Activated T-helper 17 cell treated with anti-CD3 and anti-CD28 coated beads, Interleukin-2, amount 50 U/mL, for 72 hours (primary cell): ENCODE results near the gene SLC34A1. TPM values are rescaled to one million over a fixed set of nuclear protein-coding genes. Genes with fewer than 3 reads are reported as not detected.
A peak's percentile ranks its signal among the peaks of the same experiment; 100 is the strongest.
"Not testable (repeated sequence)": the region's sequence is repeated elsewhere in the genome, so short reads cannot be mapped to it uniquely, and the experiment has no call there.

ENCODE experiments used
- ATAC-seq: fragments of 150-1000 bp; cut with Tn5 transposase; replicated peaks from 2 replicates; pipeline ENCODE4 v1.10.0; 2021; ENCODE audit warnings: mild to moderate bottlenecking, moderate library complexity
- H3K27ac Mint-ChIP-seq: one replicate; pipeline ENCODE4 v1.8.0; 2022; ENCODE audit warnings: mixed read lengths
- H3K27me3 Mint-ChIP-seq: one replicate; pipeline ENCODE4 v1.8.0; 2022; ENCODE audit warnings: mixed read lengths
- H3K36me3 Mint-ChIP-seq: one replicate; pipeline ENCODE4 v1.8.0; 2022; ENCODE audit warnings: low read depth, mild to moderate bottlenecking, mixed read lengths
- H3K4me1 Mint-ChIP-seq: one replicate; pipeline ENCODE4 v1.8.0; 2022; ENCODE audit warnings: mixed read lengths
- H3K4me3 Mint-ChIP-seq: one replicate; pipeline ENCODE4 v1.8.0; 2022; ENCODE audit warnings: mild to moderate bottlenecking, mixed read lengths
- H3K9me3 Mint-ChIP-seq: one replicate; pipeline ENCODE4 v1.8.0; 2022; ENCODE audit warnings: mixed read lengths
- total RNA-seq, 2 donors: library from RNA; stranded (reverse); gene quantifications; one replicate each; pipeline ENCODE4 v1.2.3, GENCODE V29; 2022

The SLC34A1 gene
- total RNA-seq, 2 donors from 2014 or later = 0.56 to 1.1 TPM

DNA sequence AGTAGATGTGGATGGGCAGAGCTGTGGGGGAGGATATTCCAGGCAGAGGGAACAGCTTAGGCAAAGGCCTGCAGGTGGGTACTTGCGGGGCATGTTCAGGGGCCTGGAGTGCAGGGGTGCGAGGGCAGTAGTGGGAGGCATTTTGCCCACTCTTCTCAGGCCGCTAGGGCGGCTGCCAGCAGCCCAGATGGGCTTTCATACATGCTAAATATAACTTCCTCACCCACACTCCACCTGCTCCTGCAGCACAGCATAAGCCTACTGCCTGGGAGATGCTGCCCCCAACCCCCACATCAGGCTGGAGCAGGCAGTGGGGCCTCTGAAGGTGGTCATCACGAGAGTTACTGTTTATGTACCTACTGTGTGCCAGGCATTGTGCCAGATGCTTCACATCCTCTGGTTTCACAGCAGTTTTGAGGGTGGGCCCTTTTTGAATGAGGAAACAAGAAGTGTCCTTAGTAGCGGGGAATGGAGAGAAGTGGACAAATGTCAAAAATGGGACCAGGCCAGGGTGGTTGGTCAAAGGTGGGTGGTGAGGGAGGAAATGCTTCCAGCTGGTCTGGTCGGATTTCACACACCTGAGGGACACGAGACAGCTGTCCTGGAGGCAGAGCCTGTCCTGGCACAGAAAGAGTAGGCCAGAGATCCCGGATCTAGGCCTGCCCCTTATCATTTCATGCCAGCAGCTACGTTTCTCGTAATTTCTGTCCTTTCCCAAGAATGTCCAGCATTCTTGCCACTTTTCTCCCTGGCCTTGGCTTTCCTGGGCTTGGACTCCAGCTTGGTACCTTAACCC is 14.4 kb upstream of the SLC34A1 start:
- ATAC-seq = no peak
- Mint-ChIP-seq H3K9me3 (no peaks in the 10 kb centered on the region), H3K4me1 (peaks cover 46% of the 10 kb centered on the region), H3K4me3 (peak overlapping the region; percentile 66), H3K36me3 (peaks cover 61% of the 10 kb centered on the region), H3K27me3 (no peaks in the 10 kb centered on the region), H3K27ac (peak overlapping the region; percentile 55)

DNA sequence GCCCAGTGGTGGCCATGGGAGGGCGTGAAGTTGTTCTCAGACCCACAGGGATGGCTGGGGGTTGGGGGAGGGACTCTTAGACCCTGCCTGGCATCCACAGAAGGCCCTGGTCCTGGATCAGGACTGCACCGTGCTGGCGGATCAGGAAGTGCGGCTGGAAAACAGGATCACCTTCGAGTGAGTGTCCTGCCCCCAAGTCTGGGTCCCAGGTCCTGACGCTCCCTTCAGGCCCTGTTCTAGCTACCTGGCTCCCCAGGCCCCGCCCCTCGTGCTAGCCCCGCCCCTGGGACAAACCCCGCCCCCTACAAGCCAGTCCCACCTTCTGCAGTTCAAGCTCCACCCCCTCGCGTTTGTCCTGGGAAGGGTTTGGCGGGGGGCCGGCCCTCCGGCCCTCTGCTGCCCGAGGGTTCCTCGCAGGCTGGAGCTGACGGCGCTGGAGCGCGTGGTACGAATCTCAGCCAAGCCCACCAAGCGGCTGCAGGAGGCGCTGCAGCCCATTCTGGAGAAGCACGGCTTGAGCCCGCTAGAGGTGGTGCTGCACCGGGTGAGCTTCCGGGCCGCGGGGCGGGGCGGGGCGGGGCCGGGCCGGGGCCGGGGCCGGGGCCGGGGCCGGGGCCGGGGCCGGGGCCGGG is 13.6 kb upstream of the SLC34A1 start:
- H3K4me1 Mint-ChIP-seq = peaks cover 47% of the 10 kb centered on the region
- ATAC-seq = peak; percentile 71
- no peak overlapping the region for H3K27ac Mint-ChIP-seq
- peak overlapping the region; percentile 66 for H3K4me3 Mint-ChIP-seq
- H3K9me3 Mint-ChIP-seq = no peaks in the 10 kb centered on the region
- H3K36me3 Mint-ChIP-seq = peaks cover 59% of the 10 kb centered on the region
- no peaks in the 10 kb centered on the region for H3K27me3 Mint-ChIP-seq

GRCh38 chr5:177371120-177372033 is 12.9 kb upstream of the SLC34A1 start:
- Mint-ChIP-seq H3K9me3 (no peaks in the 10 kb centered on the region), H3K27ac (peak overlapping the region; percentile 81), H3K4me3 (peak overlapping the region; percentile 66), H3K36me3 (peaks cover 56% of the 10 kb centered on the region), H3K27me3 (no peaks in the 10 kb centered on the region), H3K4me1 (peaks cover 46% of the 10 kb centered on the region)
- no peak for ATAC-seq

DNA sequence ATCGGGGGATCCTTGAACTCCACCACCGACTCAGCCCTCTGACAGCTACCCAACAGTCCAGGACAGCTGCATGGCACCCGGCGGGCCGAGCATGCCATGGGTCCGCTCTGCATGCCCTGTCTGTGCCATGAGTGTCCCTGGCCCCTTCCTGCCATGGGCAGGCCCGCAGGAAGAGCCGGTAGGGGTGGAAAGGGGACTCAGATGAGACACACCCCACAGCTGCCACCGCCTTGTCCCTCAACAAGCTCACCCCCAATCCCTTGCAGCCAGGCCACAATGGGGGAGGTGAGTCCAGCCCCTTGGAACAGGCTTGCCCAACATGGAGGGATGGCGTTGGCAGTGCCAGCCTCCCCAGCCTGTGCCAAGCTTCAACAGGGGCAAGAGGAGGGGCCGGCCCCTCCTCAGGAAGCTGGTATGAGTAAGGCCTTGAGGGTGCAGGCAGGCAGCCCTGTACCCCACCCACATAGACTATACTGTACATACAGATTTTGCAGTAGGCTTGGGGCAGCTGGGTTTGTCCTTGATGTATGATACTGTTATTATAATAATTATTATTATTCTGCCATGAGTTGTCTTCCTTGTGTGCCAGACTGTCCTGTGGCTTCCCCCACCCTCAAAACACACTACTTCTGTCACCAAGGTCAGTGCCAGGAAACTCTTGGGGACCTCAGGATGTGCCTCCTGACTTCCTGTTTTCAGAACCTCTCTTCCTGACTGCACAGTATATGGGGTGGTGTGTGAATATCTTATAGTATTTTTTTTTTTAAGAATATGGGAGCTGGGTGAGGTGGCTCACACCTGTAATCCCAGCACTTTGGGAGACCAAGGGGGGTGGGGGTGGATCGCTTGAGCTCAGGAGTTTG is 12.0 kb upstream of the SLC34A1 start:
- Mint-ChIP-seq H3K27ac (peak overlapping the region; percentile 81), H3K4me3 (peak overlapping the region; percentile 66), H3K27me3 (no peaks in the 10 kb centered on the region), H3K36me3 (peaks cover 48% of the 10 kb centered on the region), H3K4me1 (peaks cover 44% of the 10 kb centered on the region), H3K9me3 (no peaks in the 10 kb centered on the region)
- ATAC-seq = peak; percentile 58

DNA sequence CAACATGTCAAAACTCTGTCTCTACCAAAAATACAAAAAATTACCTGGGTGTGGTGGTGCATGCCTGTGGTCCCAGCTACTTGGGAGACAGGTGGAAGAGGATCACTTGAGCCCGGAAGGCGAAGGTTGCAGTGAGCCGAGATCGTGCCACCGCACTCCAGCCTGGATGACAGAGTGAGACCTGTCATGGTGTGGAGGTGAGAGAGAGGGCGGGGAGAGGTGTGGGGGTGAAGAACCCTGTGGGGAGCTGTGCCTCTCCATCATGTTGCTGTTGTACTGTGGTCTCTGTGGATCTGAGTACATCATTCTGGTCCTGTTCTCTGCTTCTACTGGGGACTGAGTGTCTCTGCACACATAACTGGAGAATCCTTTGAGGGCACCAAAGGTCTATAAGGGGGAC is 11.3 kb upstream of the SLC34A1 start:
- Mint-ChIP-seq H3K4me3 (peak overlapping the region; percentile 66), H3K27me3 (no peaks in the 10 kb centered on the region), H3K36me3 (peaks cover 48% of the 10 kb centered on the region), H3K27ac (peak overlapping the region; percentile 81), H3K9me3 (no peaks in the 10 kb centered on the region), H3K4me1 (peaks cover 44% of the 10 kb centered on the region)
- ATAC-seq = peak; percentile 64

- peaks cover 39% of the 10 kb centered on the region for H3K36me3 Mint-ChIP-seq
These were observed 10.4 kb upstream of the SLC34A1 start for GRCh38 chr5:177373806-177374205.

GRCh38 chr5:177374211-177374610 is 10.0 kb upstream of the SLC34A1 start:
- Mint-ChIP-seq H3K27ac (peak overlapping the region; percentile 81), H3K4me3 (peak overlapping the region; percentile 66), H3K36me3 (peaks cover 35% of the 10 kb centered on the region), H3K27me3 (no peaks in the 10 kb centered on the region), H3K9me3 (no peaks in the 10 kb centered on the region), H3K4me1 (peaks cover 35% of the 10 kb centered on the region)
- no peak for ATAC-seq

More at GRCh38 chr5:177373806-177374205, 10.4 kb upstream of the SLC34A1 start:
- H3K4me1 Mint-ChIP-seq = peaks cover 36% of the 10 kb centered on the region
- peak overlapping the region; percentile 81 for H3K27ac Mint-ChIP-seq
- ATAC-seq = no peak
- H3K9me3 Mint-ChIP-seq = no peaks in the 10 kb centered on the region
- H3K27me3 Mint-ChIP-seq = no peaks in the 10 kb centered on the region
- peak overlapping the region; percentile 66 for H3K4me3 Mint-ChIP-seq

DNA sequence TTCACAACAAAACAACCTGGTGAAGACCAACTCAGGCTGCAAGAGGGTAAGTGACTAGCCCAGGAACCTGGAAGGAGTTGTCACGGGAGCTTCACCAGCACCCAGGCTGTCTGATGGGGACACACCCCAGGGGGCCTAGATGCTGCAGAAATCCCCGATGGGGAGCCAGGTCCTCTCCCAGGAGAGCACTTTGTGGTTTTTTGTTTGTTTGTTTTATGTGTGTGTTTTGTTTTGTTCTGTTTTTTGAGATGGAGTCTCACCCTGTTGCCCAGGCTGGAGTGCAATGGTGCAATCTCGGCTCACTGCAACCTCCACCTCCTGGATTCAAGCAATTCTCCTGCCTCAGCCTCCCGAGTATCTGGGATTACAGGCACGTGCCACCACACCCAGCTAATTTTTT is 8.7 kb upstream of the SLC34A1 start:
- H3K4me1 Mint-ChIP-seq = peaks cover 41% of the 10 kb centered on the region
- not testable (repeated sequence) for ATAC-seq

GRCh38 chr5:177376107-177376506 is 8.1 kb upstream of the SLC34A1 start:
- ATAC-seq = no peak
- H3K4me1 Mint-ChIP-seq = peaks cover 41% of the 10 kb centered on the region
- H3K4me3 Mint-ChIP-seq = no peak overlapping the region
- H3K36me3 Mint-ChIP-seq = peaks cover 19% of the 10 kb centered on the region
- H3K27ac Mint-ChIP-seq = peak overlapping the region; percentile 48
- H3K27me3 Mint-ChIP-seq = no peaks in the 10 kb centered on the region
- H3K9me3 Mint-ChIP-seq = no peaks in the 10 kb centered on the region

More for the DNA sequence above, 8.7 kb upstream of the SLC34A1 start:
- not testable (repeated sequence) for H3K27me3 Mint-ChIP-seq, H3K27ac Mint-ChIP-seq, H3K9me3 Mint-ChIP-seq, H3K4me3 Mint-ChIP-seq
- H3K36me3 Mint-ChIP-seq = peaks cover 23% of the 10 kb centered on the region

DNA sequence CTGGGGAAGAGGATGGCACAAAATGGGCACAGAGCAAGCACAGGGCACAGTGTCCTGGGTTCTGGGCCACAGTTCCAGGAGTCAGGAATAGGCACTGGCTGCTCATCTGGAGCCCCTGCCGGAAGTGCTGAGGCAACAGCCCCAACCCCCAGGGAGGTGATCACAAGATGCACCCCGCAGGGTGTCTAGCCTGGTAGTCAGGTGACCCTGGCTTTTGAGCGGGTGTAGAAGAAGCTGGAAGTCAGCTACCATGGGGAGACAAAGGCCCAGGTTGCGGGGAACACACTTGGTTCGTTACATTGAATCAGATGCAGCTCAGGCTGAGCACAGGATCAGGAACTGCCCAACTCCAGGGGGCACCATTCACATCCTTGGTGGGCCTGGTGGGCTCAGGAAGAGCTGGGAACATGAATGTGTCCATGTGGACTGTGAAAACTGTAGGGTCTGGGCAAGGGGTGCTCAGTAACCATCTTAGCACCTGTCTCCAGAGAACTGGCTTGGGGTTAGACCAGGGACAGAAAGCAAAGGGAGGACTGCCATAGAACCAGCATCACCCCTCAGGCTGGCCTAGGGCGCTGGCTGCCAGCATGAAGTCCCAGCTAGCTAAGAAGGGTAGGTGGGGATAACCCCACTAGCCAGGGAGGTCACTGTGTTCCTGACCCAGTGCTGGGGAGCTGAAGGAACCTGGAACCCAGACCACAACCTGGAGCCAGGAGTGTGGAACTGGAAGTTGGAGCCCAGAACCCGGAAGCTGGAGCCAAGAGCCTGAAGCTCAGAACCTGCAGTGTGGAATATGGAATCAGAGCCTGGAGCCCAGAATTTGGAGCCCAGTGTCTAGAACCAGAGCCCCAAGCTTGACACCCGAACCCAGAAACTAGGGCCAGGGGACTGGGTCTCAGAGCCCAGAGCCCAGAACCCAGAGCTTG is 6.1 kb upstream of the SLC34A1 start:
- no peaks in the 10 kb centered on the region for H3K9me3 Mint-ChIP-seq
- no peaks in the 10 kb centered on the region for H3K27me3 Mint-ChIP-seq
- peaks cover 22% of the 10 kb centered on the region for H3K4me1 Mint-ChIP-seq
- no peak overlapping the region for H3K4me3 Mint-ChIP-seq
- no peak overlapping the region for H3K27ac Mint-ChIP-seq
- no peak for ATAC-seq
- peaks cover 7% of the 10 kb centered on the region for H3K36me3 Mint-ChIP-seq

DNA sequence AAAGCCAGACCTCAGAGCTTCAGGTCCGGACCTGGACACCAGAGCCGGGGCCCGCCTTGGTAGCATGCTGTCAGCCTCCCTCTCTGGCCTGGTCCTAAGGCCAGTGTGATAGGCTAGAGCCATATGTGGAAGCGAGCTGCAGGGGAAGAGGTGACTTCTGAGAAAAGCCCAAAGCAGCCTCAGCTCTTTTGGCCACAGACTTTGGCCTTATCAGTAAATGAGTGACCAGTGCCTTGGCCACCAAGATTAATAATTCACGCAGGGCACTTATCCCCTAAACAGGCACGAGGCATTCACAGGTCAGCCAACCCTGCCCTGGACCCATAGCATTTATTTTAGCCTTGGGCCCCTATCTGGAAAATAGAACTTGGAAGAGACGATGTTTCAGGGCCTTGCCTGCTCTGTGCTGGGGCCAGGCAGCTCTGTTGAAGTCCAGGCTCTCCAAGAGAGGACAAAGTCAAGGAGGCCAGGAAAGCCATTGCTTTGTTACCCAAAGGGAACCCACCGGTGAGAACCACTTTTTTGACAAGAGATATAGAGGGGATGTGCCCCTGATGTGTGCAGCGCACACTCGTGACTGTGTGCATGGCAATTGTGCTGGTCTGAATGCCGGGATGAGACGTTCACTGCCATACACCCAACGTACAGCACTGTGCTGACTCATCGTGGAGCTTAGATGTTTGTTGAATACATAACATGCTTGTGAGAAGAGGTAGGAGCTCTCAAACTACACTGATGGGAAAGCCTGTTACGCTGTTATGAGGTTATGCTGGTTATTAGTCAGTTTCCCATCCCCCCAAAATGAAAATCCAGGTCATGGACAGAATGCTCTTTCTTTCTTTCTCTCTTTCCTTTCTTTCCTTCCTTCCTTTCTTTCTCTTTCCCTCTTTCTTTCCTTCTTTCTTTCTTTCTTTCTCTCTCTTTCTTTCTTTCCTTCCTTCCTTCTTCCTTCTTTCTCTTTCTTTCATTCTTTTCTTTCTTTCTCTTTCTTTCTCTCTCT is 5.0 kb upstream of the SLC34A1 start:
- Mint-ChIP-seq H3K27ac (peak overlapping the region; percentile 80), H3K27me3 (no peaks in the 10 kb centered on the region), H3K36me3 (peaks cover 3% of the 10 kb centered on the region), H3K4me1 (peaks cover 17% of the 10 kb centered on the region), H3K9me3 (no peaks in the 10 kb centered on the region), H3K4me3 (peak overlapping the region; percentile 68)
- ATAC-seq = peak; percentile 100

DNA sequence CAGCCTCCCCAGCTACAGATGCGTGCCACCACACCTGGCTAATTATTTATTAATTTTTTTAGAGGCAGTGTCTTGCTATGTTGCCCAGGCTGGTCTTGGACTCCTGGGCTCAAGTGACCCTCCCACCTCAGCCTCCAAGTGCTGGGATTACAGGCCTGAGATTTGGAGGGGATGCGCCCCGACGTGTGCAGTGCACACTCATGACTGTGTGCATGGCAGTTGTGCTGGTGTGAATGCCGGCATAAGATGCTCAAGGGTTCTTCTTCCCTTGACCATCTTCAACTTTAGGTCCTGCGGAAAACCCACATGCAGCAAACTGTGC is 3.5 kb upstream of the SLC34A1 start:
- Mint-ChIP-seq H3K36me3 (no peaks in the 10 kb centered on the region), H3K27me3 (no peaks in the 10 kb centered on the region), H3K4me1 (peaks cover 19% of the 10 kb centered on the region), H3K27ac (no peak overlapping the region), H3K9me3 (no peaks in the 10 kb centered on the region), H3K4me3 (no peak overlapping the region)
- no peak for ATAC-seq
